ENCODE results near the gene ADAMTS2.

GRCh38 chr5:179199246-179199645 is 146.0 kb downstream of the ADAMTS2 start:
- TF ChIP-seq POLR2A (IDR thresholded peaks at IDR 0.05) = no peak
- no peak for TF ChIP-seq CTCF (IDR thresholded peaks at IDR 0.05)
